HG03469 (cell line): ENCODE measurements around the gene CTSD.

Source experiments
- ATAC-seq: cut with Tn5 transposase; IDR thresholded peaks from one replicate; pipeline ENCODE4 v1.9.1; 2021; ENCODE audit warnings: mild to moderate bottlenecking, moderate library complexity, moderate number of reproducible peaks; ENCODE audit not compliant: unreplicated experiment

The CTSD gene

GRCh38 chr11:1746511-1746931 lies 17.2 kb downstream of the CTSD start:
- no peak for ATAC-seq

DNA sequence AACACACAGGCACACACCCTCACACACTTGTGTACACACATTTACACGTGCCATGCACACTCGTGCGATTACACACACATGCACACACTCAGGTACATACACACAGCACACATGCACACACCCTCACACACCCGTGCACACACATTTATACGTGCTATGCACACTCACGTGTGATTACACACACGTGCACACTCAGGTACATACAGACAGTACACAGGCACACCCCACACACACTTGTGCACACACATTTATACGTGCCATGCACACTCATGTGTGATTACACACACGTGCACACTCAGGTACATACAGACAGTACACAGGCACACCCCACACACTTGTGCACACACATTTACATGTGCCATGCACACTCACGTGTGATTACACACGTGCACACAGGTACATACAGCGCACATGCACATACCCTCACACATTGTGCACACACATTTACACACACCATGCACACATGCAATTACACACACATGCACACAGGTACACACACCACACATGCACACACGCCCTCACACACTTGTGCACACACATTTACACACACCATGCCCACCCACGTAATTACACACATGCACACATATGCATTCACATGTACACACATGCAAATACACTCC lies 17.9 kb downstream of the CTSD start:
- ATAC-seq, result no peak

- ATAC-seq, result no peak
These were observed 18.6 kb downstream of the CTSD start for GRCh38 chr11:1744891-1745700.

GRCh38 chr11:1744137-1744886 lies 19.4 kb downstream of the CTSD start:
- ATAC-seq, result no peak

GRCh38 chr11:1743585-1744136 lies 20.1 kb downstream of the CTSD start:
- no peak for ATAC-seq

- no peak for ATAC-seq
These were observed 20.7 kb downstream of the CTSD start for GRCh38 chr11:1742869-1743584.

DNA sequence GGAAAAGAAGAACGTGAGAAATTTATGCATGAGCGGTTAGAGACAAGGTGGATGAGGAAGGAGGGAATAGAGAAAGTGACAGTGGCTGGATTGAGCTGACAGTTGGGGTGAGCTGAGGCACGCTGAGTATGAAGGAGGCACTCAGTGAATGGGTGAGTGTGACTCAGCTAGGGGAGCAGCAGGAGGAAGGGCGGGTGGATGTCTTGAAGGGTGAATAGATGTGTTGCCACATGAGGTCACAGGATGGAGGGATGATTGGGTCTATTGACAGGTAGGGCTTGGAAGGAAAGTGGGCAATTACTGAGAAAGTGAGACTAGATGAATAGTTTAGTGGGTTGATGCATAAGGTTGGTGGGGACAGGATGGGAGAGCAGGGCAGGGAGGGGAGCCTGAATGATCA lies 21.4 kb downstream of the CTSD start:
- no peak for ATAC-seq

- no peak for ATAC-seq
These were observed 22.0 kb downstream of the CTSD start for GRCh38 chr11:1741741-1742140.

DNA sequence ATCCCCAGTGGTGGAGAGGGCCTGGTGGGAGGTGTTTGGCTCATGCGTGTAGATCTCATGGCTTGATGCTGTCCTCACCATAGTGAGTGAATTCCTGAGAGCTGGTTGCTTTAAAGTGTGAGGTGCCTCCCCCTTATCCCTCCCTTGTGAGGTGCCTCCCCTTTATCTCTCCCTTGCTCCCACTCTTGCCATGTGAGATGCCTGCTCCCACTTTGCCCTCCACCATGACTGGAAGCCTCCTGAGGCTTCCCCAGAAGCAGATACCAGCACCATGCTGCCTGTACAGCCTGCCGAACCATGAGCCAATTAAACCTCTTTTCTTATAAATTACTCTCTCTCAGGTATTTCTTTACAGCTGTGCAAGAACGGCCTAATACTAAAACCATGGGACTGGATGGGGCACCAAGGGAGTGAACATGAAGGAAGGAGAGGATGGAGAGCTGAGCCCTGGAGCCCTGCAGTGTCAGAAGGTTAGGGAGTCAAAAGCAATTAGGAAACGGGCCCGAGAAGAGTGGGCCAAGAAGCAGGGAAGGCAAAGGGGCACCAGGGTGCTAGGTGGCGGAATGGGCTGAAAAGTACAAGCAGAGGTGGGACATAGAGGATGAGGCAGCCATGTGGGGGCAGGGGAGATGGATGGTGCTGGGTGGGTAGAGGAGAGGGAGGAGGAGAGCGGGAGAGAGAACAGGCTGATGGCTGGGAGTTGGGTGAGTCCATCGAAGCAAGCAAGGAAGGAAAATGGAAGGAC lies 22.8 kb downstream of the CTSD start:
- ATAC-seq, result no peak

DNA sequence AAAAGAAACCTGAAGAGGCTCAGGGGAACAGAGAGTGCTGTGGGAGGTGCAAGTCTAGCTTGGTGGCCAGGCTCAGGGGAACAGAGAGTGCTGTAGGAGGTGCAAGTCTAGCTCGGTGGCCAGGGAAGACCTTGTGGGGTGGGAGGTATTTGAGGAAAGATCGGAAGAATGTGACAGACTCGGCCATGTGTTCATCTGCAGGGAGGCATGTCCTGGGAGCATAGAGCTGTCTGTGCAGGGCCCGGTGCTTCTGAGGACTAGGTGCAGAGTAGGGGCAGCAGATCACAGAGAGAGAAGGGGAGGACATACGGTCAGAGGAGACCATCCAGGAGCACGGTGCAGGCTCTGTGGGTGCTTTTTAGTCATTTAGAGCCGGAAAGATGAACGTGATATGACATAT lies 24.2 kb downstream of the CTSD start:
- no peak for ATAC-seq

DNA sequence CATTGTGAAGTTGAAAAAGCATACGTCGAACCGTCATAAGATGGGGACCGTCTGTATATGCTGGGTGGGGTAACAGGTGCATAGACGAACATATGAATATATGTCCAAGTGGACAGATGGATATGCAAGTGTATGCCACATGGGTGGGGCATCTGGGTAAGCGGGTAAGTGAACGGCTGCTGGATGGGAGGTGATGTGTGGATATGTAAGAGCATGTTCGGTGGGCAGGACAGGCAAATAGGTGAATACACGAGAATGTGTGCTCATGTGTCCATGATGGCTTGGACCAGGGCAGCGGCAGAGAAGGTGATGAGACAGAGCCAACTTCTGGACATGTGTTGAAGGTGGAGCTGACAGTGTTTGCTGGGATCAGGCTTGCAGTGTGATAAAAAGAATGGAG lies 25.3 kb downstream of the CTSD start:
- no peak for ATAC-seq

DNA sequence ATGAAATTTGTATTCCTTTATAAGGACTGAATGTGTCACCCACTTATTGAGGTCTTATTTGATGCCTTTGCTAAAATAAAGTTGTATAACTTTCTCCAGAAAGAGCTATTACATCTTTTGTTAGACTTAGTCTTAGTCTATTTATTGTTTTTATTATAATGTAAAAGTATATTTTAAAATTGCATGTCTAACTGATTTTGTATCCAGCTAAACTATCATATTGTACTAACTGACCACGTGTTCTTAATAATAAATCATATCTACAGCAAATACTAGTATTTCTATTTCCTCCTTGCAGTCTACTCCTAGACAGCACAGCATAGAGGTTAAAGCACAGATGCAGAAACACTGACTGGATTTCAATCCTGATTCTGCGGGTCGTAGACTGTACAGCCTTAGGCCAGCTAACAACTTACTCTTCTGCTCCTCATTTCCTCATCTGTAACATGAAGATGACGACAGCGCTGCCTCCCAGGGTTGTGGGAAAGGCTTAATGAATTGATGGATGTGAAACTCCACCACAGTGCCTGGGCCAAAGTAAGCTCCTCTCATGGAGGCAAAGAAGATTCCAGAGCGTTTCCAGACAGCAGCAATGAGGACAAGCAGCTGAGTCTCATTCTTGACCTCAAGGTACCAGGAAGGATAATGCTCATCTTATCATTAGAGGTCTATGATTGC lies 26.5 kb downstream of the CTSD start:
- ATAC-seq, result no peak

GRCh38 chr11:1736447-1736992 lies 27.2 kb downstream of the CTSD start:
- ATAC-seq, result no peak

DNA sequence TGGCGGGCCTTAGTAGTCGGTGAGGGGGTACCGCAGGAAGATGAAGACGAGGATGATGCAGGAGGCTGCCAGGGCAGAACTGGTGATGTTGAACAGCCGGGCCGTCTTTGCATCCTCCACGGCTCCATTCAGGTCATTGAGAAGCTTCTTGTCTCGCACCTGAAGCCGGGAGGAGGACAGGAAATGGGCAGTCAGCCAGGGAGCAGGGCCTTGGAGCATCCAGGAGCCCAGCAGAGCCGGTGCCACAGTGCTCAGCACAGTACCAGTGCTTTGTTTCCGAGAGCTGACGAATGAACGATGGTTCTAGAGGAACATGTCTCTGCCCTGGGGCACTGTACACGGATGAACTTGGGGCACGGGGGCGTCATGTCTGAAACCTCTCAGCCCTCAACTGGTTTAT lies 28.5 kb downstream of the CTSD start:
- no peak for ATAC-seq

- ATAC-seq, result no peak
These were observed 29.1 kb downstream of the CTSD start for GRCh38 chr11:1734641-1735081.

DNA sequence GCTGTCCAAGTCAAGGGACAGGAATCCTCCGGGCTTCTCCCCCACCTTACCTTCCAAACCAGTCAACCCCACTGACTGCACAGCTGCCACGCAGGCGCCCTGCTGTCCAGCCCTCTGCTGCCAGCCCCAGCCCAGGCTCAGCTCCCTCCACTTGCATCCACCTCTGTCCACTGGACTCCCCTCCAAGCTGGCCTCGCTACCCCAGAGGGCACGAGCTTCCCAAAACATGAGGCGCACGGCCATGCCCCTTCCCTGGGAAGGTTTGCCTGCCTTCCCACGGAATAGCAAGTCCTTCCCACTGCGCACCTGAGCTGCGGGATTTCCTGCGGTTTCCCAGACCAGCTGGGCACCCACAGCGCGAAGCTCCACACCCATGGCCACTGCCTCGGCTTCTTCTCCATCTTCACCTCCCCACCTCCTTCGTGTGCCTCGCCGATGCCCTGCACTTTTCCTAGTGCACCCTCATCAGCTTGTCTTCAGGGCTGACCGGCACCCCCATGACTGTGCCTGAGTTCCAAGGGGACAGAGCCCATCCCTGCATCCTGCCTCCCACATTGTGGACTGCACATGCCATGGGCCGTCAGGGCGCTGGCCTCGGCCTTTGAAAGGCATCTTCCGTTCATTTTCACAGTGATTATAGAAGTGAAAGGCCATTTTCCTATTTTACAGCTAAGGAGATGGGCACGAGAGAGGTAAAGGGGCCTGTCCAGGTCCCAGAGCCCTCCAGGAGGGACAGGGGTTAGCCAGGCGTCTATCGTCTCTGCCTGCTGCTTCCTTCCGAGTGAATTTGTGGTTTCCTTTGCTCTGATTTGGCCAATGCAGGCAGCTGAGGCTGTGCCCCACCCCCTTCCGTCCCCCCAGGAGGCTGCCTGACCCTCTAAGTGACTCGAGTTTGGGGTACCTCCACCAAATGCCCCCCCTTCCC lies 29.7 kb downstream of the CTSD start:
- no peak for ATAC-seq

DNA sequence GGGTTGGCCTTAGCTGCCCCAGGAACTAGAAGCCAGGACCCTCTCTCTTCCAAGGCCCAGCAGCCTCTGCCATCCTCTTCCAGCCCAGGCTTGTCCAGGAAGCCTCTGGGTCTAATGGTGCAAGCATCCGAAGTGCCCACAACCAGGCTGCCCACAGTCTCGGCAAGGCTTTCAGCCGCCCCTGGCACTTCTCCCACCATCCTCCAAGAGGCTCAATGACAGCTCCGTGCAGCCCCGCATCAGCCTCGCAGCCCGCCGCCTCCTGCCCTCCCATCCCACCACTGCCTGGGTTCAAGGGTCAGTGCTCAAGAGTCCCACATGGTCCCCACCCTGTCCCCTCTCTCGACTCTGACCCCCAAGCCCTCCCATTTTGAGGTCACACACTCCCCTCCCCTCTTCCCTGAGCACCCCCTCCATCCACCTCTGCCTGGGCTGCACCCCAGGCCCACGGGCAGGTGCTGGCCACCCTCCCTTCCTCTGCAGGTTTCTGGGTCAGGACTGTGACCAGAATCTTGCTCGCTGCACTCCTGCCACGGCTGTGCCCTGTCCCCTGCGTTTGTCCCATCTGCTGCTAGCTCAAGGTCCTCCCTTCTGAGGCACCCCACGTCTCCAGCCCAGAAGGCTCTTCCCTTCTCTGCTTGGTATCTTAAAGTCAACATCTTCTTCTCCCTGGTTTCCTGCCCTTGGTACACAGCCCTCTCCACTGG lies 30.6 kb downstream of the CTSD start:
- no peak for ATAC-seq
